Keratinocyte (primary cell): ENCODE data around the gene ETV1. TPM values are rescaled to one million over a fixed set of nuclear protein-coding genes. Genes with fewer than 3 reads are reported as not detected.
A peak's percentile ranks its signal among the peaks of the same experiment; 100 is the strongest.

Experiments used
- DNase-seq: peaks from one replicate; pipeline ENCODE4 v3.0.0-alpha.2; 2011; ENCODE audit warnings: low read depth, missing footprints, low spot score
- FAIRE-seq: peaks from 2 replicates; lab custom pipeline; 2011; peaks lifted over from hg19 to GRCh38; lab: Jason Lieb, UNC
- H2AFZ ChIP-seq: 2 replicates; pipeline ENCODE4 v1.6.0; 2012; ENCODE audit warnings: low read length, control low read depth, inconsistent platforms; ENCODE audit not compliant: control insufficient read depth
- H3K27ac ChIP-seq: 2 replicates; pipeline ENCODE4 v1.5.1; 2011; ENCODE audit warnings: low read length; ENCODE audit not compliant: control insufficient read depth, insufficient read depth
- H3K27me3 ChIP-seq: 3 replicates; pipeline ENCODE4 v1.6.0; 2011; ENCODE audit warnings: low read length; ENCODE audit not compliant: control insufficient read depth, insufficient read depth; ENCODE audit errors: extremely low read depth
- H3K36me3 ChIP-seq, 2 experiments: 2 replicates in 1 of 2; 3 replicates in 1 of 2; pipeline ENCODE4 v1.5.1; 2011; ENCODE audit warnings: low read length in 2 of 2, mild to moderate bottlenecking in 1 of 2; ENCODE audit not compliant: control insufficient read depth in 2 of 2, insufficient read depth in 2 of 2; ENCODE audit errors: extremely low read depth in 1 of 2
- H3K4me1 ChIP-seq: 3 replicates; pipeline ENCODE4 v1.5.1; 2011; ENCODE audit warnings: low read length; ENCODE audit not compliant: control insufficient read depth, insufficient read depth; ENCODE audit errors: extremely low read depth
- H3K4me2 ChIP-seq: 3 replicates; pipeline ENCODE4 v1.6.0; 2011; ENCODE audit warnings: low read depth, low read length; ENCODE audit not compliant: control insufficient read depth, insufficient read depth; ENCODE audit errors: extremely low read depth
- H3K4me3 ChIP-seq, 3 experiments: fragments of 200-600 bp in 1 of 3; sonication (generic) in 1 of 3; 2 replicates in 2 of 3; 3 replicates in 1 of 3; pipeline ENCODE4 v1.5.1; 2011 to 2016; ENCODE audit warnings: low read length in 3 of 3, mild to moderate bottlenecking in 3 of 3, control low read depth in 2 of 3, inconsistent platforms in 1 of 3, low read depth in 1 of 3, mixed read lengths in 1 of 3, mixed run types in 1 of 3, moderate library complexity in 1 of 3; ENCODE audit not compliant: control insufficient read depth in 2 of 3, insufficient read depth in 2 of 3; ENCODE audit errors: extremely low read depth in 1 of 3
- H3K79me2 ChIP-seq: 2 replicates; pipeline ENCODE4 v1.6.0; 2012; ENCODE audit warnings: low read length; ENCODE audit not compliant: control insufficient read depth, insufficient read depth
- H3K9ac ChIP-seq: 3 replicates; pipeline ENCODE4 v1.6.0; 2011; ENCODE audit warnings: low read length; ENCODE audit not compliant: control insufficient read depth, insufficient read depth; ENCODE audit errors: extremely low read depth
- H3K9me1 ChIP-seq: 3 replicates; pipeline ENCODE4 v1.6.0; 2011; ENCODE audit warnings: low read length; ENCODE audit not compliant: control insufficient read depth, insufficient read depth; ENCODE audit errors: extremely low read depth
- H3K9me3 ChIP-seq: 2 replicates; pipeline ENCODE4 v1.5.1; 2012; ENCODE audit warnings: low read depth, low read length; ENCODE audit not compliant: control insufficient read depth
- H4K20me1 ChIP-seq: 3 replicates; pipeline ENCODE4 v1.6.0; 2011; ENCODE audit warnings: low read length; ENCODE audit not compliant: control insufficient read depth, insufficient read depth; ENCODE audit errors: extremely low read depth
- CTCF ChIP-seq, 3 experiments: IDR thresholded peaks in 1 of 3; conservative IDR thresholded peaks in 1 of 3; optimal IDR thresholded peaks in 1 of 3; 2 replicates in 2 of 3; 3 replicates in 1 of 3; pipeline versions ENCODE3 to v1.5.1; 2011; ENCODE audit warnings: low read length in 3 of 3, mild to moderate bottlenecking in 3 of 3, moderate library complexity in 2 of 3, control low read depth in 1 of 3, inconsistent platforms in 1 of 3; ENCODE audit not compliant: insufficient read depth in 2 of 3; ENCODE audit errors: extremely low read depth in 1 of 3
- EZH2 ChIP-seq: IDR thresholded peaks from one replicate; pipeline ENCODE4 v1.6.1; 2012; ENCODE audit warnings: inconsistent platforms, mild to moderate bottlenecking, low read length, moderate library complexity
- dilution Hi-C: fragments of 300-500 bp; cut with MboI; formaldehyde crosslinking; loops from one replicate; pipeline ENCODE4 v1.7.0; 2020; ENCODE audit warnings: low sequenced_read_pairs; ENCODE audit not compliant: extremely low pct_ligation_motif_present
- polyA plus RNA-seq, 5 experiments: library from polyadenylated mRNA; depleted of rRNA in 3 of 5; stranded (reverse) in 3 of 5; stranded (forward) in 1 of 5; unstranded in 1 of 5; fragments of >200 nt; gene quantifications; 1 replicate in 1 of 5; 2 replicates in 3 of 5; 3 replicates in 1 of 5; pipeline versions ENCODE4 v1.2.1 to v1.2.3, GENCODE V29; 2011 to 2012; ENCODE audit warnings: missing spikeins in 2 of 5, low read depth in 1 of 5, low replicate concordance in 1 of 5

The ETV1 gene
- polyA plus RNA-seq, 1 donor (not counting 4 experiments of a cell fraction or from before 2014, with no cell fraction given), result 5.0 TPM

- DNase-seq (no peak), FAIRE-seq (no peak)
- Histone ChIP-seq H3K27me3 (no peaks in the 10 kb centered on the region), H3K4me3 (no peak overlapping the region), H3K36me3 (no peaks in the 10 kb centered on the region), H3K9me3 (no peaks in the 10 kb centered on the region), H3K79me2 (no peaks in the 10 kb centered on the region), H3K9me1 (no peaks in the 10 kb centered on the region), H3K9ac (no peak overlapping the region), H2AFZ (no peak overlapping the region), H3K4me2 (no peak overlapping the region), H3K4me1 (no peaks in the 10 kb centered on the region), H3K27ac (no peak overlapping the region), H4K20me1 (no peaks in the 10 kb centered on the region)
- dilution Hi-C loops, result no loop called here
- TF ChIP-seq CTCF (optimal IDR thresholded peaks at IDR 0.05 in 1 of 3, IDR thresholded peaks at IDR 0.05 in 1 of 3, conservative IDR thresholded peaks at IDR 0.05 in 1 of 3; ENCODE audit: extremely low read depth in 1 of 3, insufficient read depth in 2 of 3, low read length in 3 of 3), result no peak
- no peak for TF ChIP-seq EZH2
Measured at GRCh38 chr7:13946181-13946580, 43.3 kb downstream of the ETV1 start.

- peak overlapping the region; percentile 11 for H2AFZ ChIP-seq
- H3K9ac ChIP-seq, result no peak overlapping the region
- no peak overlapping the region for H3K4me3 ChIP-seq
Measured at GRCh38 chr7:13945670-13946069, 43.8 kb downstream of the ETV1 start.

More at GRCh38 chr7:13945670-13946069, 43.8 kb downstream of the ETV1 start:
- H3K9me3 ChIP-seq, result no peaks in the 10 kb centered on the region
- H3K9me1 ChIP-seq, result no peaks in the 10 kb centered on the region
- H3K4me1 ChIP-seq, result no peaks in the 10 kb centered on the region
- H3K36me3 ChIP-seq, result no peaks in the 10 kb centered on the region
- DNase-seq, result no peak
- no peaks in the 10 kb centered on the region for H3K79me2 ChIP-seq
- no peak for FAIRE-seq
- H4K20me1 ChIP-seq, result no peaks in the 10 kb centered on the region
- peak overlapping the region; percentile 11 for H3K4me2 ChIP-seq
- no peak for TF ChIP-seq EZH2
- TF ChIP-seq CTCF (optimal IDR thresholded peaks at IDR 0.05 in 1 of 3, IDR thresholded peaks at IDR 0.05 in 1 of 3, conservative IDR thresholded peaks at IDR 0.05 in 1 of 3; ENCODE audit: extremely low read depth in 1 of 3, insufficient read depth in 2 of 3, low read length in 3 of 3), result no peak
- no peaks in the 10 kb centered on the region for H3K27me3 ChIP-seq
- H3K27ac ChIP-seq, result no peak overlapping the region
- dilution Hi-C loops, result no loop called here
